Keratinocyte (primary cell): Measurements from ENCODE around the gene DPP10.

Experiments used
- CTCF ChIP-seq, 3 experiments: IDR thresholded peaks in 1 of 3; conservative IDR thresholded peaks in 1 of 3; optimal IDR thresholded peaks in 1 of 3; 2 replicates in 2 of 3; 3 replicates in 1 of 3; pipeline versions ENCODE3 to v1.5.1; 2011; ENCODE audit warnings: low read length in 3 of 3, mild to moderate bottlenecking in 3 of 3, moderate library complexity in 2 of 3, control low read depth in 1 of 3, inconsistent platforms in 1 of 3; ENCODE audit not compliant: insufficient read depth in 2 of 3; ENCODE audit errors: extremely low read depth in 1 of 3
- EZH2 ChIP-seq: IDR thresholded peaks from one replicate; pipeline ENCODE4 v1.6.1; 2012; ENCODE audit warnings: inconsistent platforms, mild to moderate bottlenecking, low read length, moderate library complexity

- no peak for TF ChIP-seq EZH2
- TF ChIP-seq CTCF (optimal IDR thresholded peaks at IDR 0.05 in 1 of 3, IDR thresholded peaks at IDR 0.05 in 1 of 3, conservative IDR thresholded peaks at IDR 0.05 in 1 of 3; ENCODE audit: extremely low read depth in 1 of 3, insufficient read depth in 2 of 3, low read length in 3 of 3) = no peak
Measured at GRCh38 chr2:115299199-115299598, 856.8 kb downstream of the DPP10 start.
